Fibroblast of lung (primary cell): Measurements from ENCODE around the gene PSD2. TPM values are rescaled to one million over a fixed set of nuclear protein-coding genes. Genes with fewer than 3 reads are reported as not detected.

ENCODE experiments used
- DNase-seq, 2 donors: peaks; one replicate each; pipeline versions ENCODE4 v3.0.0 to v3.0.0-alpha.2; 2010; ENCODE audit warnings: low read depth in 2 of 2
- H2AFZ ChIP-seq: 2 replicates; pipeline ENCODE4 v1.5.1; 2012; ENCODE audit warnings: low read length, control low read depth, inconsistent platforms
- H3K27ac ChIP-seq: 2 replicates; pipeline ENCODE4 v1.5.1; 2011; ENCODE audit warnings: low read length, control low read depth; ENCODE audit not compliant: insufficient read depth
- H3K27me3 ChIP-seq: 2 replicates; pipeline ENCODE4 v1.5.1; 2011; ENCODE audit warnings: mild to moderate bottlenecking, low read length; ENCODE audit not compliant: control insufficient read depth, insufficient read depth
- H3K36me3 ChIP-seq: 2 replicates; pipeline ENCODE4 v1.5.1; 2011; ENCODE audit warnings: low read length; ENCODE audit not compliant: control insufficient read depth, insufficient read depth
- H3K4me1 ChIP-seq: 2 replicates; pipeline ENCODE4 v1.5.1; 2011; ENCODE audit warnings: low read length; ENCODE audit not compliant: control insufficient read depth, insufficient read depth; ENCODE audit errors: extremely low read depth
- H3K4me2 ChIP-seq: 2 replicates; pipeline ENCODE4 v1.5.1; 2011; ENCODE audit warnings: low read length, control low read depth; ENCODE audit not compliant: insufficient read depth; ENCODE audit errors: extremely low read depth
- H3K4me3 ChIP-seq, 4 experiments: fragments of 200-600 bp in 1 of 4; sonication (generic) in 1 of 4; replicated peaks in 1 of 4; 2 replicates each; pipeline ENCODE4 v1.5.1; 2011 to 2016; ENCODE audit warnings: low read length in 4 of 4, low read depth in 3 of 4, mild to moderate bottlenecking in 3 of 4, control low read depth in 2 of 4, inconsistent platforms in 1 of 4, mixed read lengths in 1 of 4; ENCODE audit not compliant: insufficient read depth in 1 of 4; ENCODE audit errors: control extremely low read depth in 1 of 4
- H3K79me2 ChIP-seq: 2 replicates; pipeline ENCODE4 v1.5.1; 2012; ENCODE audit warnings: mild to moderate bottlenecking, low read length, inconsistent platforms; ENCODE audit not compliant: control insufficient read depth, insufficient read depth
- H3K9ac ChIP-seq: 2 replicates; pipeline ENCODE4 v1.5.1; 2011; ENCODE audit warnings: mild to moderate bottlenecking, low read length, control low read depth; ENCODE audit not compliant: insufficient read depth
- H3K9me3 ChIP-seq: 2 replicates; pipeline ENCODE4 v1.5.1; 2012; ENCODE audit warnings: low read depth, low read length; ENCODE audit not compliant: control insufficient read depth, insufficient read depth
- H4K20me1 ChIP-seq: 2 replicates; pipeline ENCODE4 v1.5.1; 2011; ENCODE audit warnings: low read length; ENCODE audit not compliant: control insufficient read depth, insufficient read depth; ENCODE audit errors: extremely low read depth
- EZH2 ChIP-seq: IDR thresholded peaks from 2 replicates; pipeline ENCODE4 v1.5.1; 2012; ENCODE audit warnings: low read length, control low read depth, mild to moderate bottlenecking; ENCODE audit errors: missing control alignments
- polyA plus RNA-seq, 2 donors: library from polyadenylated mRNA; depleted of rRNA in 1 of 2; stranded (reverse) in 1 of 2; unstranded in 1 of 2; fragments of >200 nt; gene quantifications; 2 replicates each; pipeline ENCODE4 v1.2.1, GENCODE V29; 2011 to 2012; ENCODE audit warnings: missing spikeins in 1 of 2
- total RNA-seq: library from RNA; depleted of rRNA; stranded (reverse); fragments of >200 nt; gene quantifications from 2 replicates; pipeline ENCODE4 v1.2.1, GENCODE V29; 2014
- TF ChIP-seq, protein P1 (sequence below), 2 donors: IDR thresholded peaks in 1 of 2; conservative IDR thresholded peaks in 1 of 2; 1 replicate in 1 of 2; 2 replicates in 1 of 2; pipeline ENCODE4 v1.5.1; 2011 to 2012; ENCODE audit warnings: low read length in 2 of 2, control low read depth in 1 of 2, inconsistent platforms in 1 of 2, low read depth in 1 of 2, mild to moderate bottlenecking in 1 of 2

PSD2 gene
- total and polyA plus RNA-seq, 2 donors (not counting 1 experiment from before 2014, with no cell fraction given): 0.05 to 0.17 TPM

DNA sequence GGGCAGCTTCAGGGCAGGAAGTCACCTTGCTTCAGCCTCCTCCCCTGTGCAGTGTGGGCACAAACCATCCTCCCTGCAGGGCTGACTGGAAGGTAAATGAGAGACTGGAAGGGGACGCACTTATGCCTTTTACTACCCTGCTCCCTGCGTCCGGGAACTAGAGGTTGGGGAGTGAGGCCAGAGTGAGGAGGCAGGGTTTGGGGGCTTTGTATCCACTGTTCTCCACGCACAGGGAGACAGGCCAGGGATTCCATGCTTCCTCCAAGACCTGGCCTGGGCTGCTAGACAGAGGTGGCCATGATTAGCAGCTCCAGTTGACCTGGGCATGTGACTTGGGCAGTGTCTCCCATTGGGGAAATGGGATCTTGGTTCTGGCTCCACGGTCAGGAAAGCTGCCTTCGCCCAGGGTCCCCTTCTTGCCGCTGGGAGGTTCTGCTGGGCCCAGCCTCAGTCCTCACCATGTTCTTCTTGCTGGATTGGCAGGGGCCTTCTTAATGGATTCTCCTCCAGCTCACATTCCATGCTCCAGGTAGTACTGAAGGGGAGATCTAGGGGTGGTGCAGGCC, 37.0 kb upstream of the PSD2 start:
- Histone ChIP-seq H3K9me3 (no peaks in the 10 kb centered on the region), H3K36me3 (no peaks in the 10 kb centered on the region), H3K79me2 (no peaks in the 10 kb centered on the region), H3K9ac (no peak overlapping the region), H3K4me1 (no peaks in the 10 kb centered on the region), H3K4me2 (no peak overlapping the region), H3K27me3 (peaks cover 36% of the 10 kb centered on the region), H3K4me3 (no peak overlapping the region), H3K27ac (no peak overlapping the region), H2AFZ (no peak overlapping the region), H4K20me1 (no peaks in the 10 kb centered on the region)
- TF ChIP-seq, protein P1, sequence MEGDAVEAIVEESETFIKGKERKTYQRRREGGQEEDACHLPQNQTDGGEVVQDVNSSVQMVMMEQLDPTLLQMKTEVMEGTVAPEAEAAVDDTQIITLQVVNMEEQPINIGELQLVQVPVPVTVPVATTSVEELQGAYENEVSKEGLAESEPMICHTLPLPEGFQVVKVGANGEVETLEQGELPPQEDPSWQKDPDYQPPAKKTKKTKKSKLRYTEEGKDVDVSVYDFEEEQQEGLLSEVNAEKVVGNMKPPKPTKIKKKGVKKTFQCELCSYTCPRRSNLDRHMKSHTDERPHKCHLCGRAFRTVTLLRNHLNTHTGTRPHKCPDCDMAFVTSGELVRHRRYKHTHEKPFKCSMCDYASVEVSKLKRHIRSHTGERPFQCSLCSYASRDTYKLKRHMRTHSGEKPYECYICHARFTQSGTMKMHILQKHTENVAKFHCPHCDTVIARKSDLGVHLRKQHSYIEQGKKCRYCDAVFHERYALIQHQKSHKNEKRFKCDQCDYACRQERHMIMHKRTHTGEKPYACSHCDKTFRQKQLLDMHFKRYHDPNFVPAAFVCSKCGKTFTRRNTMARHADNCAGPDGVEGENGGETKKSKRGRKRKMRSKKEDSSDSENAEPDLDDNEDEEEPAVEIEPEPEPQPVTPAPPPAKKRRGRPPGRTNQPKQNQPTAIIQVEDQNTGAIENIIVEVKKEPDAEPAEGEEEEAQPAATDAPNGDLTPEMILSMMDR (conservative IDR thresholded peaks at IDR 0.05 in 1 of 2, IDR thresholded peaks at IDR 0.05 in 1 of 2; ENCODE audit: low read depth in 1 of 2, low read length in 2 of 2): no peak
- TF ChIP-seq EZH2: no peak
- no peak for DNase-seq

DNA sequence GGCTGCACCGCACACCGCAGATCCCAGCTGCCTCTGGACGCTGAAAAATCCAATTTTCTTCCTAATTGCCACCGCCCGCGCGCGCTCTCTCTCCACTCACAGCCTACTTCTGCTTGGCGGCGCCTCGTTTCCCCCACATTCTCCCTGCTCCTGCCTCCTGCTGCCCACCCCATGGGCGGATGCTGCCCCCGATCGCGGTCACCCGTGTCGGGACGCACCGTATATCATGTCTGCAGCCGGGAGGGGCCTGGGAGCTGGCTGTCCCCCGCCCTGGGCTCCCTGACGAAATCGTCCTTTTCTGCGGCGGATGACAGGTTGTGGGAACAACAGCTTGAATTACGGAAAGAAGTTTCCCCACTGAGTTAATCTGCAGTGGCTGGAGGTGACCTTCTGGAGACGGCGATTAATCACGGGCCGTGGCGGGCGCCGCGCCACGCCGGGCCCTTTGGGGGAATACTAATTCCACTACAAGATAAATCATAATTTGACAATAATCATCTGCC, 36.3 kb upstream of the PSD2 start:
- DNase-seq: peak in 1 of 2 donors; percentile 22
- no peak overlapping the region for H3K27ac ChIP-seq
- no peaks in the 10 kb centered on the region for H3K36me3 ChIP-seq
- H3K4me2 ChIP-seq: no peak overlapping the region
- peaks cover 43% of the 10 kb centered on the region for H3K27me3 ChIP-seq
- no peak overlapping the region for H2AFZ ChIP-seq
- H3K9me3 ChIP-seq: no peaks in the 10 kb centered on the region
- H3K79me2 ChIP-seq: no peaks in the 10 kb centered on the region
- no peak overlapping the region for H3K9ac ChIP-seq
- TF ChIP-seq, protein P1 (conservative IDR thresholded peaks at IDR 0.05 in 1 of 2, IDR thresholded peaks at IDR 0.05 in 1 of 2; ENCODE audit: low read depth in 1 of 2, low read length in 2 of 2): no peak
- no peak for TF ChIP-seq EZH2
- no peaks in the 10 kb centered on the region for H3K4me1 ChIP-seq
- no peaks in the 10 kb centered on the region for H4K20me1 ChIP-seq
- H3K4me3 ChIP-seq: no peak overlapping the region

DNA sequence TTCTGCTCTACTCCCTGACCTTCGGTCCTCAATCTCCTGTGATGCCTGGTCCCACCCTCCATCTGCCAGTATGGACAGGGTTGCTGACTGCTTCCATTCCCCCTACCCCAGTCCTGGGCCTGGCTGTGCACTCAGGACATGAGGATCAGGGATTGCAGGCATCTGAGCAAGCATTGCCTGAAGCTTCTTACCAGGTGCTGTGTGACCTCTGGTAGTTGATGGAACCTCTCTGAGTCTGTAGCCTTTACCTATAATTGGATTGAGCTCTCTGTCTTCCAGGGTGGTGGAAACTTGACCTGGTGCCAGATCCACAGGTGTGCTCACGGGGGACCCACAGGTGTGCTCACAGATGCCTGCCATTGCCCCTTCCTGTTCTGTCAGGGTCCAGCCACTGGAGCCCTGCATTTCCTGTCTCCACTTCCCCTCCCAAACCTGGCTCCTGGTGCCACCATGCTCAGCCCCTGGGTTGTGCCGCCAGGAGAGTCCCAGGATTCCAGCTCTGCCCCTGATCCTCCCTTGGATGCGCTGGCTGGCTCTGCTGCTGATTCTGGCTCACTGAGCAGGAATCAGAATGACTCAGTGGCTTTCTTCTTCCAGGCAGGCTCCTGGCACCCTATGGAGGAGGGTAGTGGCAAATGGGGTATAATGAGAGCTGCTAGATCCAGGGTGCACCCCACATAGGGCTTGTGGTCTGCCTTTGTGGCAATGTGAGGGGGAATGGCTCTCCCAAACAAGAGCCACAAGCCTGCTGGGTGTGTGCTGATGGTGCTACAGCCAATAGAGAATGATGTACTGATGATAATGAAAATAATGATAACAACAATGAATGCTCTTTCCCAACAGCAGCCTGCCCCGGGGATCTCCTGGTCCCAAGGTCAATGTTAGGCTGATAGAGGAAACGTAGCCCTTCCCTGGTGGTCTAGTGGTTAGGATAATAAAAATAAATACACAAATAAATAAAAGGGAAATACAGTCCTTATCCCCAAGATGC, 35.2 kb upstream of the PSD2 start:
- Histone ChIP-seq H3K79me2 (no peaks in the 10 kb centered on the region), H3K4me3 (no peak overlapping the region), H3K36me3 (no peaks in the 10 kb centered on the region), H3K9me3 (no peaks in the 10 kb centered on the region), H3K9ac (no peak overlapping the region), H3K4me1 (no peaks in the 10 kb centered on the region), H4K20me1 (no peaks in the 10 kb centered on the region), H3K27ac (no peak overlapping the region), H2AFZ (no peak overlapping the region), H3K4me2 (no peak overlapping the region), H3K27me3 (peaks cover 45% of the 10 kb centered on the region)
- peak in 1 of 2 donors; percentile 63 for DNase-seq
- TF ChIP-seq, protein P1 (conservative IDR thresholded peaks at IDR 0.05 in 1 of 2, IDR thresholded peaks at IDR 0.05 in 1 of 2; ENCODE audit: low read depth in 1 of 2, low read length in 2 of 2): no peak
- no peak for TF ChIP-seq EZH2
